Middle frontal gyrus (tissue), 1 donor: ENCODE data around the gene ARL10.

Experiments used
- DNase-seq: peaks from one replicate; pipeline ENCODE4 v3.0.0-alpha.2; 2015; ENCODE audit warnings: low spot score; ENCODE audit errors: extremely low spot score

ARL10 gene, protein sequence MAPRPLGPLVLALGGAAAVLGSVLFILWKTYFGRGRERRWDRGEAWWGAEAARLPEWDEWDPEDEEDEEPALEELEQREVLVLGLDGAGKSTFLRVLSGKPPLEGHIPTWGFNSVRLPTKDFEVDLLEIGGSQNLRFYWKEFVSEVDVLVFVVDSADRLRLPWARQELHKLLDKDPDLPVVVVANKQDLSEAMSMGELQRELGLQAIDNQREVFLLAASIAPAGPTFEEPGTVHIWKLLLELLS

DNA sequence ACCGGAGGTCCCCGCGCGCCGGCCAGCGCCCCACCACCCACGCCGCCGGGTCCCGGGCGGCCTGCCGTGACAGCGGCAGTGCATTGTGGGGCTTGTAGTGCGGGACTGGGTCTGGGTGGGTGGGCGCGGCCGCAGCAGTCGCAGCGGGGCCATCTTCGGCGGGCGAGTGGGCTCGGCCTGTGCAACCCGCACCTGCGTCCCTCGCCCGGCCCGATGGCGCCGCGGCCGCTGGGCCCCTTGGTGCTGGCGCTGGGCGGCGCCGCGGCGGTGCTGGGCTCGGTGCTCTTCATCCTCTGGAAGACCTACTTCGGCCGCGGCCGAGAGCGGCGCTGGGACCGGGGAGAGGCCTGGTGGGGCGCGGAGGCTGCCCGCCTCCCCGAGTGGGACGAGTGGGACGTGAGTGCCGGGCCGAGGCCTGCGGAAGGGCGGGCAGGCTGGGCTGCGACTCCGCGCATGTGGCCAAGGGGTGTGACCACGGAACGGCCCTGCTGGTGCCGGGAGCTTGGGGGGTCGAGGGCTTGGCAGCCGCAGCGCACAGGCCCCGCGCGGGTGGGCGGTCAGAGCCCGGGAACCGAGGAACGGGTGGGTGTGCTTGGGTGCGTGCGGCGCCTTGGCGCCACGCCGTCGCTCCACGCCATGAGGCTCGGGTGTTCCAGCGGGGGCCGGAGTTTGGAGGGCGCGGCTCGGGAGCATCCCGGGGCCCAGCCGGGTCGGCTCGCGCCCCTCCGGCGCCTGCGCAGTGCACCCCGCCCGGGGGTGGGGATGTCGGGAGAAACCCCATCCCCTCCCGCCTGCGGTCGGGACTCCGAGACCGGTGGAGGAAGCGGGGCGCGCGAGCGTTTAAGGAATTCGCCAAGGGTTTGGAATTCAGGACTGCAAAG lies at the start of gene ARL10:
ARL10 (plus strand) TSS at position 137 of the 881 bp plus-strand sequence; CDS start at position 214, 77 bp downstream.
- DNase-seq = no peak

DNA sequence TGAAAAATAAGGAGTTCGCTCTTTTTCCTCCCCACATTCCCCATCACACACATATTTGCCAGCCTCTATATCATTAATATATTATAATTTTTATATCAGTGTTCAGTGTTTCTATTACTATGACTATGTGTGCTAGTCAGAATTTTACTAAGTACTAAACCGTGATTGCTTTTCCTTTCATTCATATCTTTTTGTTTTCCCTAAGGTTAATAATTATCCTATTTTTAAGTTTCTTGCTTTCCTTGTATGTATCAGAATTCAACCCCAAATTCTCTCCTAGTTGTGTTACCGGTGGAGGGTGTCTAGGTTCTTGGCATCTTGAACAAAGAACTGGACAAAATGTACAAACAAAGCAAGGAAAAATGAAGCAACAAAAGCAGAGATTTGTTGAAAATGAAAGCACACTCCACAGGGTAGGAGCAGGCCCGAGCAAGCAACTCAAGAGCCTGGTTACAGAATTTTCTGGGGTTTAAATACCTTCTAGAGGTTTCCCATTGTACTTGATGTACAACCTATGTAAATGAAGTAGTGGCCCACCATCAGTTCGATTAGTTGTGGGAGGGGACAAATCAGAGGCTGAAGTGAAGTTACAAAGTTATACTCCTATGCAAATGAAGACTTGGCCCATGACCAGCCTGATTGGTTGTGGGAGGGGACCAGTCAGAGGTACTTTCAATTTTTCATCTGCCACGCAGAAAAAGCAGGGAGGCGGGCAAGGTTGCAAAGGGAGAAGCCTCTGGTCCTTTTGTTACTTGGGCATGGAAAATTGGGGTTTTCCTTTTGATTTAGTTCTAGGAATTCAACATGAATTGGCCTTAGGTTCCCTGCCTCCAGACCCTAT lies 47.5 kb upstream of the ARL10 start:
- no peak for DNase-seq

DNA sequence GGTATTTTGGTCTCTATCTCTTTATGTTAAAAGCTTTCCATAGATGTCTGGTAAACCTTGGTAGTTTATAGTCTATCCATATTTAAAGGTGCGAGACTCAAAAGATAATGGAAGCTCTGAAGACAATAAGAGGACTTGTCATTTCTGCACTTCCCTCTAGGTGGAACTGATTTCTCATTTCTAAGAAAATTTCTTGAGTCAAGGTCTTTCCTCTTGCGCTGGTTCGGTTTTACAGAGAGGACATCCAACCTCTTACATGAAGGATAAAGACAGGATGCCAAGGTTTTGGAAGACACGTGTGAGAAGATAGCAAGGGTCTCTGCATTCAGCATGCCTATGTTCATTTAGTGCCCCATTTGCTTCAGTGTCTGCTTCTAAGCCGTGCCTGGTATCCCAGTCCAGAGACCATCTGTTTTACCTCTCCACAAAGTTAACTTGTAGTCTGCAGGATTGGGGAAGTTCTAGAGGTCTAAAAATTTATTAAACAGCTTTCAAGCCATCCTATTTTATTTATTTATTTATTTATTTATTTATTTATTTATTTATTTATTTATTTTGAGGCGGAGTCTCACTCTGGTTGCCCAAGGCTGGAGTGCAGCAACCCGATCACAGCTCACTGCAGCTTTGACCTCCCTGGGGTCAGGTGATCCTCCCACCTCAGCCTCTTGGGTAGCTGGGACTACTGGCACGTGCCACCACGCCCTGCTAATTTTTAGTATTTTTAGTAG lies 45.3 kb upstream of the ARL10 start:
- no peak for DNase-seq

DNA sequence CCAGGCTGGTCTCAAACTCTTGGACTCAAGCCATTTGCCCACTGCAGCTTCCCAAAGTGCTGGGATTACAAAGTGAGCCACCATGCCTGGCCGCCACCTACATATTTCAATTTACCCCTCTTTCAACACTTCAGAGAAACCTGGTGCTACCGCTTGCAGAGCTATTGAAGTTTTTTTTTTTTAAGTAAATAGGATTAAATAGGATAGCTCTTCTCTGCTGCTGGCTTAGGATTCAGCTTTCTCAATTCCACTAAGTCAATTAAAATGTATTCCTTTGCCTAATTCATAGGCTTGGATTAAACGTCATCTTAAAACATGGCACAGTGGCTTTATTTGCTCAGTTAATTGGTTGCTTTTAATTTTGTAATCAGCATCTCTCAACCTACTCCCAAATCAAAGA lies 44.7 kb upstream of the ARL10 start:
- no peak for DNase-seq

DNA sequence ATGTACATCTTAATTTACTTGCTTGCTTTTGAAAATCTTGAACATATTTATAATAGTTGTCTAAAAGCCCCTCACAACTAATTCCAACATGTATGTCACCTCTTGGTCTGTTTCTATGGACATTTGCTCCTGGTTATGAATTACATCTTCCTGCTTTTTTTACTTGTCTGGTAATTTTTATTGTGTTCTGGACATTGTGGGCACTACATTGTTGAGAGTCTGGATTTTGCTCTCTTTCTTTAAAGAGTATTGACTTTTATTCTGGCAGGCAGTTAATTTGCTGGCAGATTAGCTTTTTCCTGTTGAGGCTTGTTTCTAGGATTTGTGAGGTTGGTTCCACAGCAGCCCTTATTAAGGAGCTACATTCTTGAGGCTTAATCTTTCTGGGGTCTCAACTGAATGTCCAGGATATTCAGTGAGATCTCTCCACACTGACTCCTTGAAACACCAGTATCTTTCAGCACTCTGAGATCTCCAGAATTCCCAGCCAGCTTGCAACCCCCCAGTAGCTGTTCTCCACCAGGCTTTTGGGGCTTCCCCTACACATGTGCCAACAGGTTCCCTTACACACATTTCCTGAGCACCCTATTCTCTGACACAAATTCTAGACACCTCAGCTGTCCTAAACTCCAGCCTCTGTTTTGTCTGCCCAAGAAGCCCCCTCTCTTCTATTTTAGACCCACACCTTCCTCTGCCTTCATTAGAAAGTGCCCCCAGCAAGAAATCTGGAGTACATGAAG lies 31.1 kb upstream of the ARL10 start:
- DNase-seq = no peak

DNA sequence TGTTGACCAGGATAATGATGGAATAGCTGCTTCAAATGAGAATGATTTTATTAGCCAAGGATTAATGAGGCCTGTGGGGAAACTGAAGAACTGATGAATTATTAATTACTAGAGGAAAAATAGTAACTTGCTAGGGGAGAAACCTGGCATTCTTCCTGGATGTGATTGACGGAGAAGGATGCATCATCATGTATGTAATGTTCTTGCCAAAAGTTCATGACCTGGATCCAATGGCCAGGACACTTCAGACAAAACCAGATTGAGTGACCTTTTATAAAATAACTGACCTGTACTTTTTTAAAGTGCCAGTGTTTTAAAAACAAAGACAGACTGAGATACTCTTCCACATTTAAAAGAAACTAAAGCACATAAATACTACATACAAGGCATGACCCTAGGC lies 27.4 kb upstream of the ARL10 start:
- no peak for DNase-seq

DNA sequence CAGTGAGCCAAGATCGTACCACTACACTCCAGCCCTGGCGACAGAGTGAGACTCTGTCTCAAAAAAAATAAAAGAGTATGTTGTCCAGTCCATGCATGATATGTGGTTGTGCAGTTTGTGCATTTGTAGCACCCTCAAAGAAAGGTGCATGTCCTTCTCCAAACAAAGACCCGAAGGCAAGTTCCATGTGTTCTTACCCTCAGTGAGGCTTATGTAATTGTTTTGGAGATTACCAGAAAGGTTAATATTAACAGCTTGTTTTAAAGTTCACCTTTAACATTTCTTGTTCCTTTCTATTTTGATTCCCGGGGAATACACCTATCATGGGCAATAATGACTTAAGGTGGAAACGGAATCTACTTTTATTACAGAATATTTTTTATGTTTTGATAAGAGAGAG lies 26.0 kb upstream of the ARL10 start:
- DNase-seq = no peak

DNA sequence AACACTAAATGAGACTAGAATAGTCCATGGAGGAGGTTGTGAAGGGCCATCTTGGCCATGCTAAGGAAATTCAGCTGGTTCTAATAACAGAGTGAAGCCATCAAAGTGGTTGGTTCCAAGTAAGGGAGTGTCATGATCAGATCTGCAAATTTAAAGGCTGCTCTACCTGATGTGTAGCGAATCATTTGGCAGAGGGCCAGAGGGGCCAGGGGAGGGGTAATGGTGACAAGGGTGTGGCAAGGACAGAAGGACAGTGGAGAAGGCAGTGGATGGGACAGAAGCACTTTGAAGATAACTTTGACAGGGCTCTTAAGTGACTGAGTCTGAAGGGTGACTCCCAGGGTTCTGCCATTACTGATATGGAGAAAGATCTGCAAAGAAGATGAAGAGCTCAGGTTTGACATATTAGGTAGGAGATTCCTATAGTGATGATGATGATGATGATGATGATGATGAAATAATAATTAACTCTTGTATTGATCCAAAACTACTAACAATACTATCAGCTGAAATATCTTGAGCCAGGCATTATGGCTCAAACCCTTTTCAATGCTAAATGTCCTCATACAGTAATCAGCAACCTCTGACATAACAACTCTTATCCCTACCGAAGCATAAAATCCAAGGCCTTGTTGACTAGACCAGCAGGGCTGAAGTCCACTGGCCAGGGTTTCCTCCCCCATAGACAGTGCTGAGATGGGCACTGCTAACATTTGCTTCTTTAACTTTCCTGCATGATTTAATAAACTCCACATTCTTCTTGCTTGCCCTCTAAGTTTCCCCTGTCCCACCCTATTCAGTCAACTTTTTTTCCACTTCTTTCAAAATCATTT lies 23.7 kb upstream of the ARL10 start:
- DNase-seq = no peak

DNA sequence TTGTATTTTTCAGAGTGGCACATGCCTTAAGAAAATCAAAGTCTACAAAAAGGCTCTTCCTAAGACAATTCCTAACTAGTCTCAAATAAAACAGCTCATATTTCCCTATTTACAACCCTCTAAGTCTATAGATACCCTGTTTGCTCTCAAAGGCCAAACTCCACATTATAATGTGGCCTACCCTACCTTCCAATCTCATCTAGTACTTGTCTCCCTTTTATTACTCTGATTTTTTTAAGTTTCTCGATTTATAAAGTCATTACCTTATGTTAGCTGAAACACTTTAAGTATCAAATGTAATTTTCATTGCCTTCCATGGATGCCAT lies 23.2 kb upstream of the ARL10 start:
- DNase-seq = no peak

DNA sequence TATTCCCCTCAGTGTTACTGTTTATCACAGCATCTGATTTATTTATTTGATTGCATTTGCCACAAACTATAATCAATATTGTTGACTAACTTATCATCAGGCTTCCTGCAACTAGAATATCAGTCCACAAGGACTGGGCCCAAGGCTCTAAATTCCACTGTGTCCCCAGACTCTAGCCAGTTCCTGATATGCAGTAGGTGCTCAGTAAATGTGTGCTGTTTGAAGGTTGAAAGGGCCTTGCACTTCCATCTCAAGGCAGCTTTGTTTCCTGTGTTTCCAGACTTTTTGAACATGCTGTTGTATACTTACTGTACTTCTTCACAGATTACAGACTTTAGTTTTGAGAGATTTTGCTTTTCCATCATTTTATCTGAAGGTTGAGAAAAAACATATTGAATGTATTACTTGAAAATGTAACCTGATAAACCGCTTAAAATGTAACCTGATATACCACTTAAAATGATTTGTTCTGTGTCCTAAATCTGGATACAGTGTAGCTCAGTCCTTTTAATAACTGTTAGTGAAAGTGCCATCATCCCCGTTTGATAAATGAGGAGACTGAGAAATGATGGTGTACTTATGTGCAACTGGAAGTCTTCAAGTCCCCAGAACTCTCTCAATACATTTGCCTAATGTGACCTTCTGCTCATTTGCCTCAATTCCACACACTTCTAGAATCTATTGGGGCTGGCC lies 22.4 kb upstream of the ARL10 start:
- no peak for DNase-seq

DNA sequence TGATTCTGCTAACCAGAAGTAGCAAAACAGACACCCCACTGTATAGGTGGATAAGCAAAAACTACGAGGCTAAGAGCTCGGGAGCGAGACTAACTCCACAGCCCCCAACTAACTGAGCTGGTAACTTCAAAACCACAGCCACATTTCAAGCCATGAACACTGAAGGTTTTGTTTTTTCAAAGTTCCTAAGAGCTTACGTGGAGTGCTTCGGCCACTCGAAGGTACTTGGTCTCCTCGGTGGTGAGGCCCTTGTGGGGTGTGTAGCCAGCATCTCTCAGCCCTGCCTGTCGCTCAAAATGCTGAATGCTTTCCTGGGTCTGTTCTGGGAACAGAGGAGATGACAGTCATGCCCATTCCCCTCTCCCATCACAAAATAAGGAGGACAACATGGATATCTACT lies 14.9 kb upstream of the ARL10 start:
- no peak for DNase-seq

DNA sequence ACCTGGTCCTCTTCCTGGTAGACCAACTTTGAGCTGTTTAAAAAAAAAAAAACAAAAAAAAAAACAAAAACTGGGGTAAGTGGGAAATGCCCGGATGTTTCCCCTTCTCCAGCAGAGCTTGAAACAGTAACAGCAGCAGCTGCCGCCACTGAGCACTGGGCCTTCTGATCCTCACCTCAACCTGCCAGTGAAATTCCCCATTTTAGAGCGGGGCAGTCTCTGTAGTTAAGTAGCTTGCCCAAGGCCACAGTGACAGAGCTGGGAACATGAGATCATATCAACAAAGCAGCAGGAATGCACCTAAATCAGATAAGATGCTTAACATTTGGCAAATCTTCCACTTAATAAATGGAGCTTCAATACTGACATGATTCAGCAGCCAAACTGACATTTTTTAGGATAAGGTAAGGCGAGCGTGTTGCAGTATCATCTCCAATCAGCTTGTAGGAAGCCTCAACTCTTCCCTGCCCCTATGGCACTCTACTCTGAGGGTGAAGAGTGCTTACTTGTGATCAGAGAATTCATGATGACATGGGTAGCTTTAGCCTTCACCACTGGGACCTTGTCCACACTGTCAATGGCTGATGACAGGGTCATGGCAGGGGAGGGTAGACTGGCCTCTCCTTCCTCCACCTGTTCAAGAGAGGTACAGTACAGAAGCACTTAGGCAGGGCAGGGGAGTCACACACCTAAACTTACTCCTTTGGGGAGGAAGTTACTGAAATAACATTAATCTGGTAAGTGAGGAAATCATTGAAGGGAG lies 13.0 kb upstream of the ARL10 start:
- DNase-seq = no peak

DNA sequence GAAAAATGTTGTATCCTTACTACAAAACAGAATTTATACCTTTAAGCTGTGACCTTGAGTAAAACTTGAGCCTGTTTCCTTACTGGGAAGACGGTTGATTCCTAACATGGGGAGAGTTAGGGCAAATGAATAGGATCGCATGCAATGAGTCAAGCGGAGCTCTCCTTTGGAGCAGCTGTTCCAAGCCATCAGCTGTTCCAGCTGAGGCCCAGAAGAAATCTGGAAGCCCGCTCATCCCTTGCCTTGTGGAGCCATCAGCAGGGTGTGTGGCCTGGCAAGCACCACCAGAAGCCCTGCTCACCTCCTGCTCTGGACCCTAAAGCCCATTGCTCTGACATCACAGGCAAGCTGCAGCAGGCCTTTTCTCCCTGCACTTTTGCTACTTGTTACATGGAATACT lies 11.8 kb upstream of the ARL10 start:
- no peak for DNase-seq

DNA sequence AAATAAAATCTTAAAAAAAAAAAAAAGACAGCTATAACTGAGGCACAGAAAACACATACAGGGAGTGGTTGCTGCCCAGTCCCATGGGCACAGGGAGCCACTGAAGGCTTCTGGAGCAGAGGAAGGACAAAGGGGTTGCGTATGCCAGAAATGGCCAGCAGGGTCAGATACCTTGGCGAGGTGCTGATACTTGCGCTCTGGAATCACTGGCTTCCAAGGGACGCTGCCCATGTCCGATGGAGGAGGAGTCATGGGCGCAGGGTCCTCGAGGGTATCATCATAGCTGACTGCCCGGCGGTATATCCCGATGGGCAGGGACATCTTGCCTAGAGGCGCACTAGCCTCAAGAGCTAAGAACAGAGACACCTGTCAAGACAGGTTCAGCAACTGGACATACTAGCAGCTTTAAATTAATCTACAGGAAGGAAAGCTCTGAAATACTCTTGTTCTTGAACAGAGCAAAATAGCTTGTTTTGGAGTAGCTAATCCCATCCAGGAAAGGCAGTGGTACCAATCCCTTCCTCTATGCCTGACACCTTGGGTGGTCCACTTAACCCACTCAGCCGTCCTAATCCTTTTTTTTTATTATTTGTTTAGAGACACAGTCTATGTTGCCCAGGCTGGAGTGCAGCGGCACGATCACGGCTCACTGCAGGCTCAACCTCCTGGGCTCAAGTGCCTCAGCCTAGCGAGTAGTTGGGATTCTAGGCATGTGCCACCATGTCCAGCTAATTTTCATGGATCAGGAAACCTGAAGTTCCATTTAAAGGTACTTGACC lies 9.7 kb upstream of the ARL10 start:
- no peak for DNase-seq

DNA sequence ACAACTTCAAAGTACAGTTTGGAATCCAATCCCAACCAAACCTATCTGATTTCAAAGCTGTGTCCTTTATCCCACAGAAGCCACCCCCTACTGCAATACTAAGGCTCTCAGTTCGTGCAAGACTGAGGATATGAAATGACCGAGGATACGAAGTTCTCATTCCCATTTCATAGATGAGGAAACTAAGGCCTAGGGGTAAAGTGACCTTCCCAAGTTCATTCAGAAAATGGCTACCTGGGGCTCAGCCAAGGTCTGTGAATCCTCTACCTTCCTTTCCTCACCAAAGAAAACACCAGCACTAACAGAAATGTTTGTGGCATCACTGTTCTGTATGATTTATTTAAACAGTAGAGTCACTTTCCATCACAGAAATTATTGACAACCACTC lies 9.1 kb upstream of the ARL10 start:
- DNase-seq = no peak

DNA sequence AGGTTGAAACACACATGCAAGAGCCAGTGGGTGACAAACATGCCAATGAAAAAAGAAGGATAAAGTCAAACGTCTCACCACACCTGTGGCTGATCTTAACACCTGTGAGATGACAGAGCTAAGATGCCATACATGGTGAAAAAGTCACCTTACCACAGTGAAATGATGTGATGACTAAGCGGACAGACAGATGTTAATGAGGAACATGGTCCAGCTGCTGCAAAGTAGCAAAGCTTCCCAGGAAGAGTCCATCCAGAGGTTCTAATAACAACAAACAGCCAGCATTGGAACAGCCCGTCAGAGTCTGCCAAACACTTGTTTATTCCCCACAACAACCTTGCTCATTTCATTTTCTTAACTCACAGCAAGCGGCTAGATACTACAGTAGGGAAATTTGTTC lies 5.6 kb upstream of the ARL10 start:
- DNase-seq = no peak

DNA sequence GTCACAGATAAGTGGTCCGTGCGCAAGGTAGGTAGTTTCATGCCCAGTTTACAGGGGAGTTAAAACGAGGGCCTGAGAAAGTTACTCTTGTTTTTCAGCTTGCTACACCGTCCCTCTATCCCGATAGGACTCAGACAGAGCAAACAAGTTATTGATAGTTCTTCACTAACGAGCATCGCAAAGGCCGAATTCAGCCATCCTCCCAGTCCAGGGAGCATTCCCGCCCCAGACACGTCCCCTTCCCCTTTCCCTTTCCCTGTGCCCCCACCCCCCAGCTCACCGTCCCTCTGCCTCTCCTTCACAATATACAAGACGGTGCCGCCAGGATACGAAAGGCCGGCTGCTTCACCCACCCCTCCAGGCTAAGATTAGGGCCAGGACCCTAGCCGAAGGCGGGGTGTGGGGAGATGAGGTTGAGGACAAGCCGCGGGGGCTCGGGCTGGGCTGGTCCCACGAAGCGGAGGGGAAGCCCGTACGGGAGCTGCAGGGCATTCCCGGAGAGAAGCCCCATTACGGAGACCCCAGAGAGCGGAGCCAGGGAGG lies 4.3 kb upstream of the ARL10 start:
- DNase-seq = no peak
